ENCODE measurements around the gene CPNE6.
A peak's percentile ranks its signal among the peaks of the same experiment; 100 is the strongest.
"Not testable (repeated sequence)": the region's sequence is repeated elsewhere in the genome, so short reads cannot be mapped to it uniquely, and the experiment has no call there.

Gene CPNE6

DNA sequence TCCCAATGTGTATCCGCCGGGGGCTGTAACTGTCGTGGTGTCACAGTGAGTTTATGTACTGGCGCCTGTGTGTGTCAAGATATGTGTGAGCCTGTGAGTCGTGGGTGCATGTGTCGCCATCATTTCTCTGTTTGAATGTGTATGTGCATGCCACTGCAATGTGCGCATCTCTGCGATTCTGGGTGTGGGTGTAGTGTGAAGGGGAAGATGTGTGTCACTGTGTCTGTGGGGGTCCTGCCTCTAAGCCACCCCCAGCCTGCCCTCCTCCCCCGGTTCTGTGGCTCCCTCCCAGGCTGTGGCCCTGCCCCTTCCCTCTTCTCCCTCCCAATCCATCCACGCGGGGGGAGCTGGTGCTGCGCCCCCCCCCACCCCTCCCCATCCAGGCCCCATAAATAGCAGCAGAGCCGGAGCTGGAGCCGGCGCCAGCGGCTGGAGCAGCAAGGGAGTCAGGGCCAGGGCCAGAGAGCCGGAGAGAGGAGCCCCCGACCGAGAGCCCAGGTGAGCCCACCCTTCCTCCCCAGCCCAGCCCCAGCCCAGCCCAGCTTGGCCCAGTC is at the start of gene CPNE6:
CPNE6 (plus strand) TSS at position 419 of the 554 bp plus-strand sequence. CDS start 1,375 bp downstream, outside the sequence.
- DNase-seq (ENCODE audit: low spot score): no peak
- TF ChIP-seq, protein P1, sequence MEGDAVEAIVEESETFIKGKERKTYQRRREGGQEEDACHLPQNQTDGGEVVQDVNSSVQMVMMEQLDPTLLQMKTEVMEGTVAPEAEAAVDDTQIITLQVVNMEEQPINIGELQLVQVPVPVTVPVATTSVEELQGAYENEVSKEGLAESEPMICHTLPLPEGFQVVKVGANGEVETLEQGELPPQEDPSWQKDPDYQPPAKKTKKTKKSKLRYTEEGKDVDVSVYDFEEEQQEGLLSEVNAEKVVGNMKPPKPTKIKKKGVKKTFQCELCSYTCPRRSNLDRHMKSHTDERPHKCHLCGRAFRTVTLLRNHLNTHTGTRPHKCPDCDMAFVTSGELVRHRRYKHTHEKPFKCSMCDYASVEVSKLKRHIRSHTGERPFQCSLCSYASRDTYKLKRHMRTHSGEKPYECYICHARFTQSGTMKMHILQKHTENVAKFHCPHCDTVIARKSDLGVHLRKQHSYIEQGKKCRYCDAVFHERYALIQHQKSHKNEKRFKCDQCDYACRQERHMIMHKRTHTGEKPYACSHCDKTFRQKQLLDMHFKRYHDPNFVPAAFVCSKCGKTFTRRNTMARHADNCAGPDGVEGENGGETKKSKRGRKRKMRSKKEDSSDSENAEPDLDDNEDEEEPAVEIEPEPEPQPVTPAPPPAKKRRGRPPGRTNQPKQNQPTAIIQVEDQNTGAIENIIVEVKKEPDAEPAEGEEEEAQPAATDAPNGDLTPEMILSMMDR (IDR thresholded peaks at IDR 0.05; ENCODE audit: extremely low read depth, missing control alignments): no peak

DNA sequence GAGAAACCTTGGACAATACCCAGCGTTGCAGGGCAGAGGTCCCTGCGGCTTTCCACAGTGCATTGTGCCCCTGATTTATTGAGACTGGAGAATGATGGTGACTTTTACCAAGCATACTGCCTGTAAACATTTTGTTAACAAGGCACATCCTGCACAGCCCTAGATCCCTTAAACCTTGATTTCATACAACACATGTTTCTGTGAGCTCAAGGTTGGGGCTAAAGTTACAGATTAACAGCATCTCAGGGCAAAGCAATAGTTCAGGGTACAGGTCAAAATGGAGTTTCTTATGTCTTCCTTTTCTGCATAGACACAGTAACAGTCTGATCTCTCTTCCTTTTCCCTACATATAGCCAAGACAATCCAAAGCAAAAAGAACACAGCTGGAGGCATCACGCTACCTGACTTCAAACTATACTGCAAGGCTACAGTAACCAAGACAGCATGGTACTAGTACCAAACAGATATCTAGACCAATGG is 46.4 kb upstream of the CPNE6 start:
- not testable (repeated sequence) for DNase-seq (ENCODE audit: low spot score)

DNA sequence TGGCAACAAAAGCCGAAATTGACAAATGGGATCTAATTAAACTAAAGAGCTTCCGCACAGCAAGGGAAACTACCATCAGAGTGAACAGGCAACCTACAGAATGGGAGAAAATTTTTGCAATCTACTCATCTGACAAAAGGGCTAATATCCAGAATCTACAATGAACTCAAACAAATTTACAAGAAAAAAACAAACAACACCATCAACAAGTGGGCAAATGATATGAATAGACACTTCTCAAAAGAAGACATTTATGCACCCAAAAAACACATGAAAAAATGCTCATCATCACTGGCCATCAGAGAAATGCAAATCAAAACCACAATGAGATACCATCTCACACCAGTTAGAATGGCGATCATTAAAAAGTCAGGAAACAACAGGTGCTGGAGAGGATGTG is 41.7 kb upstream of the CPNE6 start:
- not testable (repeated sequence) for DNase-seq (ENCODE audit: low spot score)

DNA sequence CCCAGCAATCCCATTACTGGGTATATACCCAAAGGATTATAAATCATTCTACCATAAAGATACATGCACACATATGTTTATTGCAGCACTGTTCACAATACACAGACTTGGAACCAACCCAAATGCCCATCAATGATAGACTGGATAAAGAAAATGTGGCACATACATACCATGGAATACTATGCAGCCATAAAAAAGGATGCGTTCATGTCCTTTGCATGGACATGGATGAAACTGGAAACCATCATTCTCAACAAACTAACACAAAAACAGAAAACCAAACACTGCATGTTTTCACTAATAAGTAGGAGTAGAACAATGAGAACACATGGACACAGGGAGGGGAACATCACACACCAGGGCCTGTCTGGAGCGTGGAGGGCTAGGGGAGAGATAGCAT is 40.0 kb upstream of the CPNE6 start:
- not testable (repeated sequence) for DNase-seq (ENCODE audit: low spot score)

DNA sequence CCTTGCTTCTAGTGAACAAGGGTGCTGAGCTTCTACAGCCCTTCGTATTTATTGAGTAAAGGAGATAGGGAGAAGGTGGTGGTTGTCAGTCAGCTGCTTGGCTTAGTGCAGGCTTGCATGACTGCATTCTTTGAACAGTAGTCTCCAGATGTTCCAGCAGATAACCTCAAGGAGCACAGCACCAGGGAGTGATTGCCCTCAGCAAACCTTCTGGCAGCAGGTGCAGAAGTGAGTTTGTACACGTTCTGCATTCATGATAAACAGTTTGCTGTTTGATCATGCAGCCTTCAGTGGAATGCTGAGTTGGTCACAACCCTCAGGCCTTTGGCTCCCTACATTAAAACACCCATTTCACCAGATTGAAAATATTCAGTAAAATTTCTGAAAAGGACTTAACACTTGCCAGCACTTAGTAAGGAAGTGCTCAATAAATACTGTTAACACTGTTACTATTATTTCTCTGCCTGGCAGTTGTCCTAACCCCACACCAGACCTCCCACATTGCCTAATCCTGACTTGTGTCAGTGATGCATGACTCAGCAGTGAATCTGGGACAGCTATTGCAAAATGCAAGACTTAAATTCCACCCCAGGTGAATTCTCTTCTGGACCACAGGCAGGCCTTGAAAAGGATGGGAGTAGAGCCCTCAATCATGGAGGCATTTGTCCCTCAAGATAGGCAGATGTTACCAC is 38.5 kb upstream of the CPNE6 start:
- no peak for DNase-seq (ENCODE audit: low spot score)
- TF ChIP-seq, protein P1 (IDR thresholded peaks at IDR 0.05; ENCODE audit: extremely low read depth, missing control alignments): no peak

DNA sequence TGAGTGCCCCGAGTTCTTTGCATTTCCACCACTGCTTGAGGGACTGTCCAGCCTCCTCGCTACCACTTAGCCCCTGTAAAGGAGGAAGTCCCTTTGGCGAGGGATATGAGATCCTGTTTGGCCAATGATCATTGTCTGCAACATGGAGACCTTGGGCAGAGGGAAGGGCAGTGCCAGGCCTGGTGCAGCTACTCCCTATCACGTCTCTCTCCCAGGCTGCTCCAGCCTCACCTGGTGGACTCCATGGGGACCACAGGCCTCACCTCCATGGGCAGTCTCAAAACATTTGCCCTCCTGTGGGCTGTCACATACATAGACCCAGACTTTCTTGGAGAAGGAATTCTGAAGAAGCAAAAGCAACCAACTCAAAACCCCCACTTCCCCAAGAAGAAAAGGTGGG is 35.6 kb upstream of the CPNE6 start:
- not testable (repeated sequence) for DNase-seq (ENCODE audit: low spot score)

DNA sequence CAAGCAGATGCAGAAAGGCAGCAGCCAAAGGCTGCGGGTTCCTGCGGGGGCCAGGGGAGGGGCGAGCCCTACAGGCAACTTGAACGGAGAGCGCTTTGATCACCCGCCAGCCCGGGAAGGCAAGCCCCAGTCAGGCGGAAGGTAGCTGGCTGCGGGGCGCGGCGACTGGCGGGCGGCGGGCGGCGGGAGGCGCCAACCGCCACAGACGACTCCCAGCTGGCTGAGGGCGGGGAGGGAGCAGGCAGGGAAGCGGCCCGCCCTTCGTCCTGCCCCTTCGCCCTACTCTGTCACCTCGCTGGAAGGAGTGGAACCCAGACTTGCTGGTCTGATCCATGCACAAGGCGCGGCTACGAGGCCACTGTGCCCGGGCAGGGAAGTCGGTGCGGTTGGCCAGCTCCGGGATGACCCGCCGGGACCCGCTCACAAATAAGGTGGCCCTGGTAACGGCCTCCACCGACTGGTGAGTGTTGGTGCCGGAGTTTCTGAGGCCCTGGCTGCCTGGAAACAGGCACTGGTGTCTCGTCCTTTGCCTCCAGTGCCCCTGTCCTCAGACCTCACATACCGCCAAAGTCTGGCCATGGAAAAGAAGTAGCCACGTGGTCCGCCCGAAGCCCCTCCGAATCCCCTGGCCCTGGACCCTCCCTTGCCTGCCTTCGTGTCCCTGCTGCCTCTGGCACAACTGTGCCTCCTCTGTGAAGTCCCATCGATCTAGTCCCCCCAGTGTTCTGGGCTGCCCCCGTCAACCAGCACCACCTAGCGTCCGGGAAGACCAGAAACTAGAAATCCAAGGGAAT is 35.0 kb upstream of the CPNE6 start:
- DNase-seq (ENCODE audit: low spot score): peak; percentile 81
- TF ChIP-seq, protein P1 (IDR thresholded peaks at IDR 0.05; ENCODE audit: extremely low read depth, missing control alignments): peak; percentile 82

DNA sequence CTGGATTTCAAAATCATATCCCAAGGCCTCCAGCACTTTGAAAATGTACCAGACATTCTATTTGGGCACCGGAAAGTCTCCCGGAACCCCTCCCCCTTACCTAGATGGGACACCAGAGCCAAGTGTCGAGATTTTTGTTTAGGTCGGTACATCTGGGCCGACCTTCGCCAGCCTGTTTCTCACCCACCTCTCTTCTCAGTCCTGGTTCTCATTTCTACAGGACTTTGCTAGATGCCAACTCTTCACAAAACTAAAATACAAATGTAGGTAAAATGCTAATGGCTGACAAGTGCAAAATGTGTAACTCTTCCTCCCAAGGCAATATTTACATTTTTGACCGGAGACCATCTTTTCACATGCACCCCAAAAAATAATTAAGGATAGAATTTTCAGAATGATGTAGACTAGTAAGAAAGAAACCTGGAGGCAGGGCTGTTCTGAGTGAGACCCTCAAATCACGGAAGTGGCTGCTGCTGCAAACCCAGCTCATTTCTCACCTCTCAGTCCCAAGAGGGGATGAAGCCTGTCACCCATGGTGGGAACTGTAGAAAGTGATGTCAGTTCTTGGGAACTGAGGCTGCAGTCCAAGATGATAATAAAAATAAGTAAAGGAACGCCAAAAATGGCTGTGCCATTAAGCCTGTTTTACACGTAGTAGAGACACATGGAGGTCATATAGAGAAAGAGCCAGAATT is 34.3 kb upstream of the CPNE6 start:
- DNase-seq (ENCODE audit: low spot score): not testable (repeated sequence)

DNA sequence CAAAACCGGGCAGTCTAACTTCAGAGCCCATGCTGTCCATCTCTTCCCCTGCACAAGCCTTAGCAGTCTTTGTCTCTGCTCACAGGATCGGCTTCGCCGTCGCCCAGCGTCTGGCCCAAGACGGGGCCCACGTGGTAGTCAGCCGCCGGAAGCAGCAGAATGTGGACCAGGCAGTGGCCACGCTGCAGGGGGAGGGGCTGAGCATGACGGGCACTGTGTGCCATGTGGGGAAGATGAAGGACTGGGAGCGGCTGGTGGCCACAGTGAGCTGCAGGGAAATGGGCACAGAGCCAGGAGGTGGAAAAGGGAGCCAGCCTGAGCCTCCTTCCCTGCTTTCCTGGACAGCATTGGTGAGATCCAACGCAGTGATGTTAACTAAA is 33.7 kb upstream of the CPNE6 start:
- no peak for DNase-seq (ENCODE audit: low spot score)
- TF ChIP-seq, protein P1 (IDR thresholded peaks at IDR 0.05; ENCODE audit: extremely low read depth, missing control alignments): no peak

DNA sequence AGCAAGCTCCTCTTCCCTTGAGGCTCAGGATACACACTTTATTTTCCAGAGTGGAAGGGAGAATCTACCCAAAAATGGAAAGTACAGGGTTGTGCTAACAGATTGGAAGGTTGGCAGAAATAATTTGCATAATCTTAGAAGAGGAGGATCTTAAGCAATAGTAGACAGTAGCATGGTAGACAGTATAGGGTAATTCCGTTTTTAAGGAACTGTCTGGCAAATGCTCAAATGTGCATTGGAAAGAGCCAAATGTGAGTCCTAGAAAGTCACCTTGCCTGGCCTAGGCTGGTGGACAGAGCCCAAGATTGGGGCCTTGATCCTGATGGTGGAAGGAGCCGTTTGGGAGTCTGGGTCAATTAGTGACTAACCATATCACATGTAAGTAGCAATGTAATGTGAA is 32.7 kb upstream of the CPNE6 start:
- DNase-seq (ENCODE audit: low spot score): no peak

More for the DNA sequence above, 32.7 kb upstream of the CPNE6 start:
- TF ChIP-seq, protein P1 (IDR thresholded peaks at IDR 0.05; ENCODE audit: extremely low read depth, missing control alignments): no peak
